ENCODE results near the gene CTDSP2.
"Not testable (repeated sequence)": the region's sequence is repeated elsewhere in the genome, so short reads cannot be mapped to it uniquely, and the experiment has no call there.

The CTDSP2 gene

GRCh38 chr12:57852620-57853500 is 6.3 kb upstream of the CTDSP2 start:
- DNase-seq (ENCODE audit: low spot score): no peak

- no peak for DNase-seq (ENCODE audit: low spot score)
Observed at GRCh38 chr12:57852200-57852599, 5.7 kb upstream of the CTDSP2 start.

GRCh38 chr12:57851552-57851951 is 5.0 kb upstream of the CTDSP2 start:
- DNase-seq (ENCODE audit: low spot score): no peak

GRCh38 chr12:57850854-57851430 is 4.4 kb upstream of the CTDSP2 start:
- no peak for DNase-seq (ENCODE audit: low spot score)

- not testable (repeated sequence) for DNase-seq (ENCODE audit: low spot score)
Observed at GRCh38 chr12:57849447-57849846, 2.9 kb upstream of the CTDSP2 start.

GRCh38 chr12:57849035-57849434 is 2.5 kb upstream of the CTDSP2 start:
- DNase-seq (ENCODE audit: low spot score): no peak

- no peak for DNase-seq (ENCODE audit: low spot score)
Observed at GRCh38 chr12:57848208-57848607, 1.7 kb upstream of the CTDSP2 start.

- DNase-seq (ENCODE audit: low spot score): no peak
Observed at GRCh38 chr12:57846285-57846576, 298 bp downstream of the CTDSP2 start.

GRCh38 chr12:57845478-57846284 is 848 bp downstream of the CTDSP2 start:
- DNase-seq (ENCODE audit: low spot score): peak; percentile 72

- peak; percentile 48 for DNase-seq (ENCODE audit: low spot score)
Observed at GRCh38 chr12:57844709-57845477, 1.6 kb downstream of the CTDSP2 start.

- no peak for DNase-seq (ENCODE audit: low spot score)
Observed at GRCh38 chr12:57842342-57843294, 3.9 kb downstream of the CTDSP2 start.

- DNase-seq (ENCODE audit: low spot score): no peak
Observed at GRCh38 chr12:57841445-57841844, 5.1 kb downstream of the CTDSP2 start.

- DNase-seq (ENCODE audit: low spot score): no peak
Observed at GRCh38 chr12:57840726-57841125, 5.8 kb downstream of the CTDSP2 start.

GRCh38 chr12:57839996-57840395 is 6.5 kb downstream of the CTDSP2 start:
- no peak for DNase-seq (ENCODE audit: low spot score)

- DNase-seq (ENCODE audit: low spot score): no peak
Observed at GRCh38 chr12:57838594-57839302, 7.8 kb downstream of the CTDSP2 start.

- DNase-seq (ENCODE audit: low spot score): no peak
Observed at GRCh38 chr12:57837864-57838562, 8.5 kb downstream of the CTDSP2 start.

GRCh38 chr12:57836442-57837375 is 9.8 kb downstream of the CTDSP2 start:
- DNase-seq (ENCODE audit: low spot score): peak; percentile 69
